Coronary artery (tissue), 2 donors: ENCODE measurements around the gene IFIH1.

Experiments used
- DNase-seq: peaks from one replicate; pipeline ENCODE4 v3.0.0-alpha.2; 2017; ENCODE audit warnings: low spot score
- H3K27ac ChIP-seq, 2 donors: fragments of 200-600 bp; sonication (generic); one replicate each; pipeline ENCODE4 v1.5.1; 2016 to 2019
- H3K4me3 ChIP-seq: fragments of 200-600 bp; sonication (generic); 2 replicates; pipeline ENCODE4 v1.5.1; 2016; ENCODE audit warnings: mild to moderate bottlenecking, moderate library complexity
- TF ChIP-seq, protein P1 (sequence below): fragments of 200-600 bp; sonication (generic); IDR thresholded peaks from one replicate; pipeline ENCODE4 v1.5.1; 2019; ENCODE audit warnings: antibody characterized with exemption

IFIH1 gene

GRCh38 chr2:162298669-162299335 lies 19.7 kb downstream of the IFIH1 start:
- Histone ChIP-seq H3K4me3 (no peak overlapping the region), H3K27ac (no peak overlapping the region)
- TF ChIP-seq, protein P1, sequence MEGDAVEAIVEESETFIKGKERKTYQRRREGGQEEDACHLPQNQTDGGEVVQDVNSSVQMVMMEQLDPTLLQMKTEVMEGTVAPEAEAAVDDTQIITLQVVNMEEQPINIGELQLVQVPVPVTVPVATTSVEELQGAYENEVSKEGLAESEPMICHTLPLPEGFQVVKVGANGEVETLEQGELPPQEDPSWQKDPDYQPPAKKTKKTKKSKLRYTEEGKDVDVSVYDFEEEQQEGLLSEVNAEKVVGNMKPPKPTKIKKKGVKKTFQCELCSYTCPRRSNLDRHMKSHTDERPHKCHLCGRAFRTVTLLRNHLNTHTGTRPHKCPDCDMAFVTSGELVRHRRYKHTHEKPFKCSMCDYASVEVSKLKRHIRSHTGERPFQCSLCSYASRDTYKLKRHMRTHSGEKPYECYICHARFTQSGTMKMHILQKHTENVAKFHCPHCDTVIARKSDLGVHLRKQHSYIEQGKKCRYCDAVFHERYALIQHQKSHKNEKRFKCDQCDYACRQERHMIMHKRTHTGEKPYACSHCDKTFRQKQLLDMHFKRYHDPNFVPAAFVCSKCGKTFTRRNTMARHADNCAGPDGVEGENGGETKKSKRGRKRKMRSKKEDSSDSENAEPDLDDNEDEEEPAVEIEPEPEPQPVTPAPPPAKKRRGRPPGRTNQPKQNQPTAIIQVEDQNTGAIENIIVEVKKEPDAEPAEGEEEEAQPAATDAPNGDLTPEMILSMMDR: no peak
- DNase-seq: no peak

DNA sequence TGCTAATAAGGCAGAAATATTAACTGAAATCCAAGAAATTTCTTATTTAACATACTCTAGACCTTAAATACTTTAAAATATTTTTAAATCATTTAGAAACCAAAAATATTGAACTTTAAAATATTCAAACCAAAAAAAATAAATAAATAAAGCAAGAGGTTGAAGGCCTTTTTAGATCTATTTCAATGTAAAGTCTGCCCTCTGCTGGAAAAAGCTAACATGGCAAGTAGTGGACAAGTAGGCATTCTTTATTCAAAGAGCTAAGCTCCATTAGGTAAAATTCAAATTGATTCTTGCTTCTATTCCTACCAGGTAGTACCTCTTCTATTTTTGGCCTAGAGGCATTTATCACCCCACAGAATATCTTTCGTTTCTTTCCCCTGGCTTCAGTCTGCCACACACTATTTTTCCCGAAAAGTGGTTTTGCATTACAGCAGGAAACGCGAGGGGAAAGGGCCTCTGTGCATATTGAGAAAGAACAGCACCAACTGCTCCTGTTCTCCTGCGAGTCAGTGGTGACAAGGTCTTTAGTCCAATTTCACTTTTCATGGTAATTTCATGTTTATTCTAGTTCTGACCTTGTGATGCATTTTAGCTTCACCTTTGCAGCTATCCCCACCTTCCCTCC lies 20.4 kb downstream of the IFIH1 start:
- TF ChIP-seq, protein P1: peak; percentile 77
- Histone ChIP-seq H3K27ac (no peak overlapping the region), H3K4me3 (no peak overlapping the region)
- no peak for DNase-seq

DNA sequence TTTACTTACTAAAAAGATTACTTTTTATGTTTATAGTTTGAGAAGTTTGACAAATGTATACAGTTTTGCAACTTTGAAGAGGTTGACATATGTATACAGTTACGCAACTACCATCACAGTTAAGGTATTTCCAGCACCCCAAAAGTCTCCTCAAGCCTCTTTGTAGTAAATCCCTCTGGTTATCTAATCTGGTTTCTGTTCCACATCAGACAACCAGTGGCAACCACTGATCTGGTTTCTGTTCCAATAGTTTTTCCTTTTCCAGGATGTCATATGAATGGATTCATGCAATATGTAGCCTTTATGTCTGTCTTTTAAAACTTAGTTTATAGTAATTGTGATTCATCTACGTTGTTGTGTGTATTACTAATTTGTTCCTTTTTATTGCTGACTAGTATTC lies 23.5 kb downstream of the IFIH1 start:
- Histone ChIP-seq H3K27ac (no peak overlapping the region), H3K4me3 (no peak overlapping the region)
- no peak for DNase-seq
- TF ChIP-seq, protein P1: no peak

GRCh38 chr2:162293122-162293786 lies 25.2 kb downstream of the IFIH1 start:
- TF ChIP-seq, protein P1: no peak
- no peak overlapping the region for H3K4me3 ChIP-seq
- no peak for DNase-seq
- no peak overlapping the region for H3K27ac ChIP-seq

- DNase-seq: no peak
- TF ChIP-seq, protein P1: no peak
- Histone ChIP-seq H3K27ac (no peak overlapping the region), H3K4me3 (no peak overlapping the region)
Measured at GRCh38 chr2:162291748-162292147, 26.7 kb downstream of the IFIH1 start.

DNA sequence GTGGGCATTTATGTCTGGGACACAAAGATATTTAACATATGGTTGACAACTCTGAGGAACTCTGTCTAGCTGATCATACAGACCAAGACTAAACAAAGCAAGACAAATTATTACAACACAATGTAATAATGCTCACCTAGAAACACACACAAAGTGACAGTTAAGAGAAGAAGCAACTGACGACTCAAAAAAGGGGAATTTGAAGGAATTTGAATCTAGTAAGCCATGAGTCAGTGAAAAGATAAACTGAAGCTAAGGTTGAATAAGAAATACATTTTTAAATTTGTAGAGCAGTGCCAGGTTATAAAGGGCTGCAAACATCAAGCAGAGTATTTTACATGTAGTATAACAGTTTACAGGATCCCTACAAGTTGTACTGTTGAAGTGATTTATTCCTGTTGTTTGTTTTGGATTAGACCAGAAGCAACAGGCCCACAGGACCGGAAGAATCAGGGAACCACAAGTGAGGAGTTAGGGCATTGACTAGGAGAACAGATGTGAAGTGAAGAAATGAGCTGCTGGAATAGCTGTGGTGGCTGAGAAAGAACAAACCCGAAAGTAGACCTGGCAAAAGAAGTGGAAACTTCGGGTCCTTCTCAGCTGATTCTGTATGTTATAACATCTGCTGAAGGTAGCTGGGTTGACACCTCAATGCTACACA lies 35.6 kb downstream of the IFIH1 start:
- no peak for DNase-seq
- Histone ChIP-seq H3K4me3 (no peak overlapping the region), H3K27ac (no peak overlapping the region)
- TF ChIP-seq, protein P1: no peak
